Measurements from ENCODE around the gene SLC17A3.

DNA sequence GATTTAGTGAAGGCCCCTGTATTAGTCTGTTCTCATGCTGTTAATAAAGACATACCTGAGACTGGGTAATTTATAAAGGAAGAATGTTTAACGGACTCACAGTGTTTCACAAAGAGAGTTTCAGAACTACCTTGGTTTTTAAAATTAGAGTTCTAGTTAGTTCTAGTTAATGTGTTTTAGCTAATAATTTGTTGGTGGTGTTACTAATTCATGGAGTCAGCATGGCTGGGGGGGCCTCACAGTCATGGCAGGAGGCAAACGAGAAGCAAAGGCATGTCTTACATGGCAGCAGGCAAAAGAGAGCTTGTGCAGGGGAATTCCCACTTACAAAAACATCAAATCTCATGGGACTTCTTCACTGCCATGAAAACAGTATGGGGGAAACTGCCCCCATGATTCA lies 12.0 kb upstream of the SLC17A3 start:
- TF ChIP-seq, protein P1, sequence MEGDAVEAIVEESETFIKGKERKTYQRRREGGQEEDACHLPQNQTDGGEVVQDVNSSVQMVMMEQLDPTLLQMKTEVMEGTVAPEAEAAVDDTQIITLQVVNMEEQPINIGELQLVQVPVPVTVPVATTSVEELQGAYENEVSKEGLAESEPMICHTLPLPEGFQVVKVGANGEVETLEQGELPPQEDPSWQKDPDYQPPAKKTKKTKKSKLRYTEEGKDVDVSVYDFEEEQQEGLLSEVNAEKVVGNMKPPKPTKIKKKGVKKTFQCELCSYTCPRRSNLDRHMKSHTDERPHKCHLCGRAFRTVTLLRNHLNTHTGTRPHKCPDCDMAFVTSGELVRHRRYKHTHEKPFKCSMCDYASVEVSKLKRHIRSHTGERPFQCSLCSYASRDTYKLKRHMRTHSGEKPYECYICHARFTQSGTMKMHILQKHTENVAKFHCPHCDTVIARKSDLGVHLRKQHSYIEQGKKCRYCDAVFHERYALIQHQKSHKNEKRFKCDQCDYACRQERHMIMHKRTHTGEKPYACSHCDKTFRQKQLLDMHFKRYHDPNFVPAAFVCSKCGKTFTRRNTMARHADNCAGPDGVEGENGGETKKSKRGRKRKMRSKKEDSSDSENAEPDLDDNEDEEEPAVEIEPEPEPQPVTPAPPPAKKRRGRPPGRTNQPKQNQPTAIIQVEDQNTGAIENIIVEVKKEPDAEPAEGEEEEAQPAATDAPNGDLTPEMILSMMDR (conservative IDR thresholded peaks at IDR 0.05; ENCODE audit: low read length): no peak
- no peak for TF ChIP-seq EZH2phosphoT487 (IDR thresholded peaks at IDR 0.05; ENCODE audit: borderline replicate concordance, low read depth, low read length)

Data from OCI-LY7 (cell line).